ENCODE data around the gene SPOCK1.

DNA sequence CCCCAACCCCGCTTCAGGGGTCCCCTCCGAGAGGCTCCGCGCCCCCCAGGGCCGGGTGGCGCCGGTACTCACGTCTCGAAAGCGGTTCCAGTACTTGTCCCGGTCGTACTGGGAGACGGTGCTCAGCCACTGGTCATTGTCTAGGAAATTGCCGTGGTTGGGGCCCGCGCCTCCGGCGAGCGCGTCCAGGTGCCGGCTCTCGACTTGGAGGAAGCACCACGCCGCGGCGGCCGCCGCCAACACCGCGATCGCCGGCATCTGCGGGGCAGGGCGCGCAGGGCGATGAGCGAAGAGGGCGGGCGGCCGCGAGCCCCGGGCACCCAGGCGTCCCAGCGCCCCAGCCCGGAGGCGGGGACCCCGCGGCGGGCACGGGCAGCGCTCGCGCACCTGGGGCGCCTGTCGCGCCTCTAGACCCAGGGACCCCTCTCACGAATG lies 808 bp downstream of the SPOCK1 start:
- TF ChIP-seq RBM34 (IDR thresholded peaks at IDR 0.05; ENCODE audit: borderline replicate concordance, insufficient read depth, low read length) (no peak), SRF (CRISPR knock-in tag; IDR thresholded peaks at IDR 0.05) (no peak), EP300 (IDR thresholded peaks at IDR 0.05; ENCODE audit: low read length) (no peak), MED1 (CRISPR knock-in tag; IDR thresholded peaks at IDR 0.05; ENCODE audit: borderline replicate concordance) (no peak), ZBTB7A (IDR thresholded peaks at IDR 0.05; ENCODE audit: borderline replicate concordance, control insufficient read depth, low read depth, low read length) (no peak), POLR2AphosphoS2 (IDR thresholded peaks at IDR 0.05; ENCODE audit: low read length) (no peak), ZNF76 (CRISPR knock-in tag; IDR thresholded peaks at IDR 0.05; ENCODE audit: borderline replicate concordance) (no peak), SIX5 (IDR thresholded peaks at IDR 0.05; ENCODE audit: borderline replicate concordance in 1 of 2, insufficient read depth in 1 of 2, low read depth in 1 of 2, low read length in 2 of 2) (no peak), BCOR (IDR thresholded peaks at IDR 0.05) (no peak), MXI1 (IDR thresholded peaks at IDR 0.05; ENCODE audit: low read depth, low read length) (no peak)
- TF ChIP-seq, protein P1, sequence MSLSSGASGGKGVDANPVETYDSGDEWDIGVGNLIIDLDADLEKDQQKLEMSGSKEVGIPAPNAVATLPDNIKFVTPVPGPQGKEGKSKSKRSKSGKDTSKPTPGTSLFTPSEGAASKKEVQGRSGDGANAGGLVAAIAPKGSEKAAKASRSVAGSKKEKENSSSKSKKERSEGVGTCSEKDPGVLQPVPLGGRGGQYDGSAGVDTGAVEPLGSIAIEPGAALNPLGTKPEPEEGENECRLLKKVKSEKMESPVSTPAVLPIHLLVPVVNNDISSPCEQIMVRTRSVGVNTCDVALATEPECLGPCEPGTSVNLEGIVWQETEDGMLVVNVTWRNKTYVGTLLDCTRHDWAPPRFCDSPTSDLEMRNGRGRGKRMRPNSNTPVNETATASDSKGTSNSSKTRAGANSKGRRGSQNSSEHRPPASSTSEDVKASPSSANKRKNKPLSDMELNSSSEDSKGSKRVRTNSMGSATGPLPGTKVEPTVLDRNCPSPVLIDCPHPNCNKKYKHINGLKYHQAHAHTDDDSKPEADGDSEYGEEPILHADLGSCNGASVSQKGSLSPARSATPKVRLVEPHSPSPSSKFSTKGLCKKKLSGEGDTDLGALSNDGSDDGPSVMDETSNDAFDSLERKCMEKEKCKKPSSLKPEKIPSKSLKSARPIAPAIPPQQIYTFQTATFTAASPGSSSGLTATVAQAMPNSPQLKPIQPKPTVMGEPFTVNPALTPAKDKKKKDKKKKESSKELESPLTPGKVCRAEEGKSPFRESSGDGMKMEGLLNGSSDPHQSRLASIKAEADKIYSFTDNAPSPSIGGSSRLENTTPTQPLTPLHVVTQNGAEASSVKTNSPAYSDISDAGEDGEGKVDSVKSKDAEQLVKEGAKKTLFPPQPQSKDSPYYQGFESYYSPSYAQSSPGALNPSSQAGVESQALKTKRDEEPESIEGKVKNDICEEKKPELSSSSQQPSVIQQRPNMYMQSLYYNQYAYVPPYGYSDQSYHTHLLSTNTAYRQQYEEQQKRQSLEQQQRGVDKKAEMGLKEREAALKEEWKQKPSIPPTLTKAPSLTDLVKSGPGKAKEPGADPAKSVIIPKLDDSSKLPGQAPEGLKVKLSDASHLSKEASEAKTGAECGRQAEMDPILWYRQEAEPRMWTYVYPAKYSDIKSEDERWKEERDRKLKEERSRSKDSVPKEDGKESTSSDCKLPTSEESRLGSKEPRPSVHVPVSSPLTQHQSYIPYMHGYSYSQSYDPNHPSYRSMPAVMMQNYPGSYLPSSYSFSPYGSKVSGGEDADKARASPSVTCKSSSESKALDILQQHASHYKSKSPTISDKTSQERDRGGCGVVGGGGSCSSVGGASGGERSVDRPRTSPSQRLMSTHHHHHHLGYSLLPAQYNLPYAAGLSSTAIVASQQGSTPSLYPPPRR (CRISPR knock-in tag; IDR thresholded peaks at IDR 0.05; ENCODE audit: borderline replicate concordance) = no peak
- TF ChIP-seq, protein P2, sequence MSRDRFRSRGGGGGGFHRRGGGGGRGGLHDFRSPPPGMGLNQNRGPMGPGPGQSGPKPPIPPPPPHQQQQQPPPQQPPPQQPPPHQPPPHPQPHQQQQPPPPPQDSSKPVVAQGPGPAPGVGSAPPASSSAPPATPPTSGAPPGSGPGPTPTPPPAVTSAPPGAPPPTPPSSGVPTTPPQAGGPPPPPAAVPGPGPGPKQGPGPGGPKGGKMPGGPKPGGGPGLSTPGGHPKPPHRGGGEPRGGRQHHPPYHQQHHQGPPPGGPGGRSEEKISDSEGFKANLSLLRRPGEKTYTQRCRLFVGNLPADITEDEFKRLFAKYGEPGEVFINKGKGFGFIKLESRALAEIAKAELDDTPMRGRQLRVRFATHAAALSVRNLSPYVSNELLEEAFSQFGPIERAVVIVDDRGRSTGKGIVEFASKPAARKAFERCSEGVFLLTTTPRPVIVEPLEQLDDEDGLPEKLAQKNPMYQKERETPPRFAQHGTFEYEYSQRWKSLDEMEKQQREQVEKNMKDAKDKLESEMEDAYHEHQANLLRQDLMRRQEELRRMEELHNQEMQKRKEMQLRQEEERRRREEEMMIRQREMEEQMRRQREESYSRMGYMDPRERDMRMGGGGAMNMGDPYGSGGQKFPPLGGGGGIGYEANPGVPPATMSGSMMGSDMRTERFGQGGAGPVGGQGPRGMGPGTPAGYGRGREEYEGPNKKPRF (IDR thresholded peaks at IDR 0.05; ENCODE audit: low read depth, low read length) = no peak
